ENCODE measurements around the gene RBSN.
A peak's percentile ranks its signal among the peaks of the same experiment; 100 is the strongest.

The RBSN gene

DNA sequence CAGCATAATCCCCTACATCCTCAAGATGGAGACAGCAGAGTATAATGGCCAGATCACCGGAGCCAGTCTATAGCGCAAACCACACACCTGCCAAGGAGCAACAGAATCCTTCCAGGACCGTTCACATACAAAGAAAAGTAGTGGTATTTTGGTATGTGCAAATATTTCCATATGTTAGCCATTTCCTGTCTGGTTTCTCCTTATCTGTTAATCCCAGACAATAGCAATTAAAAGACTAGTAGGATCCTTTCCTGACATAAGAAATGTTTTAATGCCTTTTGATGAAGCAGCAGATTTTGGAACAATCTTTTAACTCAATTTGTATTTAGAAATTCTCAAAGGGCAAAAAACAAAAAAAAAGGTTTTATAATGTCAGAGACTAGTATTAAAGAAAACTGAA is 56.0 kb downstream of the RBSN start:
- TF ChIP-seq ZNF70 (CRISPR knock-in tag; IDR thresholded peaks at IDR 0.05): 0 out of 2 replicates have a peak, but pooled peaks have one; percentile 11
- TF ChIP-seq OSR1 (CRISPR knock-in tag; IDR thresholded peaks at IDR 0.05): no peak
- TF ChIP-seq, protein P1, sequence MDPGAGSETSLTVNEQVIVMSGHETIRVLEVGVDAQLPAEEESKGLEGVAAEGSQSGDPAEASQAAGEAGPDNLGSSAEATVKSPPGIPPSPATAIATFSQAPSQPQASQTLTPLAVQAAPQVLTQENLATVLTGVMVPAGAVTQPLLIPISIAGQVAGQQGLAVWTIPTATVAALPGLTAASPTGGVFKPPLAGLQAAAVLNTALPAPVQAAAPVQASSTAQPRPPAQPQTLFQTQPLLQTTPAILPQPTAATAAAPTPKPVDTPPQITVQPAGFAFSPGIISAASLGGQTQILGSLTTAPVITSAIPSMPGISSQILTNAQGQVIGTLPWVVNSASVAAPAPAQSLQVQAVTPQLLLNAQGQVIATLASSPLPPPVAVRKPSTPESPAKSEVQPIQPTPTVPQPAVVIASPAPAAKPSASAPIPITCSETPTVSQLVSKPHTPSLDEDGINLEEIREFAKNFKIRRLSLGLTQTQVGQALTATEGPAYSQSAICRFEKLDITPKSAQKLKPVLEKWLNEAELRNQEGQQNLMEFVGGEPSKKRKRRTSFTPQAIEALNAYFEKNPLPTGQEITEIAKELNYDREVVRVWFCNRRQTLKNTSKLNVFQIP (CRISPR knock-in tag; IDR thresholded peaks at IDR 0.05; ENCODE audit: borderline replicate concordance, low read depth): no peak
- no peak for TF ChIP-seq ARNTL (CRISPR knock-in tag; IDR thresholded peaks at IDR 0.05; ENCODE audit: borderline replicate concordance, low read depth)
- peak; percentile 70 for TF ChIP-seq TCF4 (CRISPR knock-in tag; IDR thresholded peaks at IDR 0.05; ENCODE audit: borderline replicate concordance)
- peak; percentile 58 for ATAC-seq

DNA sequence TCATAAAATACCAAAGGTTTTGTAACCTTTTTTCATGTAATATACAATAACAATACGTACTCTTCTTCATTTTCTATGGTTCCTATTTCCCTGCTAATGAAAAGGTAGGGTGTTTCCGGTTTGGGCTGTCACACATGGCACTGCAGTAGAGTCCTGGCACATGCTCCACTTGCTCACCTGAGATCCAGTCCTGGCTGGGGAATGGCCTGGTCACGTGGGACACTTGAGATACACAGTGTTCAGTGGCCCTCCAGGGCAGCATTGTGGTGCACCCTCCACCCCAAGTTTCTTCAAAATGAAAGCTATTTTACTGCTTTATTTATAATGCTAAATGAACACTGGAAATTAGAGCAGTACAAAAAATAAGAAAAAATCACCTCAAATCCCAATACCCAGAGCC is 57.0 kb downstream of the RBSN start:
- TF ChIP-seq ZC3H10 (CRISPR knock-in tag; IDR thresholded peaks at IDR 0.05) (no peak), ZNF70 (CRISPR knock-in tag; IDR thresholded peaks at IDR 0.05) (no peak), ZFP30 (CRISPR knock-in tag; IDR thresholded peaks at IDR 0.05) (no peak), ISL1 (CRISPR knock-in tag; IDR thresholded peaks at IDR 0.05) (no peak)
- TF ChIP-seq, protein P2, sequence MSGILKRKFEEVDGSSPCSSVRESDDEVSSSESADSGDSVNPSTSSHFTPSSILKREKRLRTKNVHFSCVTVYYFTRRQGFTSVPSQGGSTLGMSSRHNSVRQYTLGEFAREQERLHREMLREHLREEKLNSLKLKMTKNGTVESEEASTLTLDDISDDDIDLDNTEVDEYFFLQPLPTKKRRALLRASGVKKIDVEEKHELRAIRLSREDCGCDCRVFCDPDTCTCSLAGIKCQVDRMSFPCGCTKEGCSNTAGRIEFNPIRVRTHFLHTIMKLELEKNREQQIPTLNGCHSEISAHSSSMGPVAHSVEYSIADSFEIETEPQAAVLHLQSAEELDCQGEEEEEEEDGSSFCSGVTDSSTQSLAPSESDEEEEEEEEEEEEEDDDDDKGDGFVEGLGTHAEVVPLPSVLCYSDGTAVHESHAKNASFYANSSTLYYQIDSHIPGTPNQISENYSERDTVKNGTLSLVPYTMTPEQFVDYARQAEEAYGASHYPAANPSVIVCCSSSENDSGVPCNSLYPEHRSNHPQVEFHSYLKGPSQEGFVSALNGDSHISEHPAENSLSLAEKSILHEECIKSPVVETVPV (CRISPR knock-in tag; IDR thresholded peaks at IDR 0.05): no peak
- no peak for ATAC-seq

DNA sequence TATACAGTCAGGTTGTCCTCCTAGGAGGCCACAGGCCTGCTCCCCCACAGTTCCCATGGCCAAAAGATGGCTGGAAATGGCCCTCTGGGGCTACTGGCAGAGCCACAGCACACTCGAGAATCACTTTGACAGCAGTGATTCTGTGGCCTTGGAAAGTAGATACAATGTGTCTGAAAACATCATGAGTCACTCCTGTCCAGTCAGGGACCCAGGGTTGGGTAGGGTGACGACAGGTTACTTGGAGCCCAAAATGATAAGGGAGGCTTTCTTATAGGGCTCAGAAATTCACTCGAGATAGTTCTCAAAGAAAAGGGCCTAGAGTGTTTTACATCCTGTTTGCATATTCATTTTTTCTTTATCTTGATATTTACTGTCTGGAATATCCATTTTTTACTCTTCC is 58.1 kb downstream of the RBSN start:
- TF ChIP-seq ZC3H10 (CRISPR knock-in tag; IDR thresholded peaks at IDR 0.05): no peak
- no peak for TF ChIP-seq ESRRG (CRISPR knock-in tag; IDR thresholded peaks at IDR 0.05)
- no peak for TF ChIP-seq ZNF8 (CRISPR knock-in tag; IDR thresholded peaks at IDR 0.05)
- TF ChIP-seq OSR1 (CRISPR knock-in tag; IDR thresholded peaks at IDR 0.05): no peak
- TF ChIP-seq TCF4 (CRISPR knock-in tag; IDR thresholded peaks at IDR 0.05; ENCODE audit: borderline replicate concordance): no peak
- TF ChIP-seq TOX (CRISPR knock-in tag; IDR thresholded peaks at IDR 0.05; ENCODE audit: borderline replicate concordance): no peak
- TF ChIP-seq ISL1 (CRISPR knock-in tag; IDR thresholded peaks at IDR 0.05): no peak
- TF ChIP-seq, protein P3, sequence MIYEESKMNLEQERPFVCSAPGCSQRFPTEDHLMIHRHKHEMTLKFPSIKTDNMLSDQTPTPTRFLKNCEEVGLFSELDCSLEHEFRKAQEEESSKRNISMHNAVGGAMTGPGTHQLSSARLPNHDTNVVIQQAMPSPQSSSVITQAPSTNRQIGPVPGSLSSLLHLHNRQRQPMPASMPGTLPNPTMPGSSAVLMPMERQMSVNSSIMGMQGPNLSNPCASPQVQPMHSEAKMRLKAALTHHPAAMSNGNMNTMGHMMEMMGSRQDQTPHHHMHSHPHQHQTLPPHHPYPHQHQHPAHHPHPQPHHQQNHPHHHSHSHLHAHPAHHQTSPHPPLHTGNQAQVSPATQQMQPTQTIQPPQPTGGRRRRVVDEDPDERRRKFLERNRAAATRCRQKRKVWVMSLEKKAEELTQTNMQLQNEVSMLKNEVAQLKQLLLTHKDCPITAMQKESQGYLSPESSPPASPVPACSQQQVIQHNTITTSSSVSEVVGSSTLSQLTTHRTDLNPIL (CRISPR knock-in tag; IDR thresholded peaks at IDR 0.05; ENCODE audit: low read depth): no peak
- TF ChIP-seq ZFP3 (CRISPR knock-in tag; IDR thresholded peaks at IDR 0.05): no peak
- TF ChIP-seq, protein P1 (CRISPR knock-in tag; IDR thresholded peaks at IDR 0.05; ENCODE audit: borderline replicate concordance, low read depth): no peak
- no peak for TF ChIP-seq ZNF565 (CRISPR knock-in tag; conservative IDR thresholded peaks at IDR 0.05; ENCODE audit: low read depth)
- TF ChIP-seq CSDC2 (CRISPR knock-in tag; IDR thresholded peaks at IDR 0.05): no peak
- TF ChIP-seq, protein P4, sequence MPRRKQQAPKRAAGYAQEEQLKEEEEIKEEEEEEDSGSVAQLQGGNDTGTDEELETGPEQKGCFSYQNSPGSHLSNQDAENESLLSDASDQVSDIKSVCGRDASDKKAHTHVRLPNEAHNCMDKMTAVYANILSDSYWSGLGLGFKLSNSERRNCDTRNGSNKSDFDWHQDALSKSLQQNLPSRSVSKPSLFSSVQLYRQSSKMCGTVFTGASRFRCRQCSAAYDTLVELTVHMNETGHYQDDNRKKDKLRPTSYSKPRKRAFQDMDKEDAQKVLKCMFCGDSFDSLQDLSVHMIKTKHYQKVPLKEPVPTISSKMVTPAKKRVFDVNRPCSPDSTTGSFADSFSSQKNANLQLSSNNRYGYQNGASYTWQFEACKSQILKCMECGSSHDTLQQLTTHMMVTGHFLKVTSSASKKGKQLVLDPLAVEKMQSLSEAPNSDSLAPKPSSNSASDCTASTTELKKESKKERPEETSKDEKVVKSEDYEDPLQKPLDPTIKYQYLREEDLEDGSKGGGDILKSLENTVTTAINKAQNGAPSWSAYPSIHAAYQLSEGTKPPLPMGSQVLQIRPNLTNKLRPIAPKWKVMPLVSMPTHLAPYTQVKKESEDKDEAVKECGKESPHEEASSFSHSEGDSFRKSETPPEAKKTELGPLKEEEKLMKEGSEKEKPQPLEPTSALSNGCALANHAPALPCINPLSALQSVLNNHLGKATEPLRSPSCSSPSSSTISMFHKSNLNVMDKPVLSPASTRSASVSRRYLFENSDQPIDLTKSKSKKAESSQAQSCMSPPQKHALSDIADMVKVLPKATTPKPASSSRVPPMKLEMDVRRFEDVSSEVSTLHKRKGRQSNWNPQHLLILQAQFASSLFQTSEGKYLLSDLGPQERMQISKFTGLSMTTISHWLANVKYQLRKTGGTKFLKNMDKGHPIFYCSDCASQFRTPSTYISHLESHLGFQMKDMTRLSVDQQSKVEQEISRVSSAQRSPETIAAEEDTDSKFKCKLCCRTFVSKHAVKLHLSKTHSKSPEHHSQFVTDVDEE (CRISPR knock-in tag; IDR thresholded peaks at IDR 0.05): no peak

DNA sequence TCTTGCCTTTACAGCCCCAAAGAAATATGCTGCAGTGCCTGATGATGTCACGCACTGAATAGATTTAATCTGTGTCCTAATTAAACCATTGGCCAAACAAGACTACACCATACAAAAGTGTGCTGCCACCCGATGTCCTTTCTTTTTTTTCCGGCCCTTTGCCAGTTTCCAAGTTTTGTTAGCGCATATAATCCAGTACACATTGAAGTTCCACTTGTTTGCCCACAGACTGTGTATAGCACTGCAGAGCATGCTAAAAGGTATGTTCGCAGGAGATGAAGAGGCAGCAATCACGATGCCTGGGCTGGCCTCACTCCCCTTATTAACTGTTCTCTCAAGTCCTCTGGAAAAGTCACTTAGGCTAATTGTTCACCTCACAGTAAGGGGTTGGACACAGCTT is 60.6 kb downstream of the RBSN start:
- no peak for ATAC-seq
- TF ChIP-seq TCF4 (CRISPR knock-in tag; IDR thresholded peaks at IDR 0.05; ENCODE audit: borderline replicate concordance) (no peak), ZNF8 (CRISPR knock-in tag; IDR thresholded peaks at IDR 0.05) (no peak), BACH2 (CRISPR knock-in tag; IDR thresholded peaks at IDR 0.05; ENCODE audit: borderline replicate concordance) (no peak), SNAI2 (CRISPR knock-in tag; IDR thresholded peaks at IDR 0.05) (no peak), ZFP3 (CRISPR knock-in tag; IDR thresholded peaks at IDR 0.05) (no peak), ZC3H10 (CRISPR knock-in tag; IDR thresholded peaks at IDR 0.05) (no peak)
- TF ChIP-seq, protein P3 (CRISPR knock-in tag; IDR thresholded peaks at IDR 0.05; ENCODE audit: low read depth): no peak

More for the DNA sequence above, 58.1 kb downstream of the RBSN start:
- ATAC-seq: no peak
